Fibroblast of pulmonary artery (primary cell): ENCODE data around the gene CEP250.

Experiments
- DNase-seq: peaks from one replicate; pipeline ENCODE4 v3.0.0-alpha.2; 2010; ENCODE audit warnings: low read depth
- H3K4me3 ChIP-seq: replicated peaks from 2 replicates; pipeline ENCODE4 v1.5.1; 2011; ENCODE audit warnings: low read depth, mild to moderate bottlenecking, control low read depth, low read length, moderate library complexity
- CTCF ChIP-seq: IDR thresholded peaks from 2 replicates; pipeline ENCODE4 v1.5.1; 2011; ENCODE audit warnings: mild to moderate bottlenecking, control low read depth, low read length, inconsistent platforms; ENCODE audit errors: missing control alignments

The CEP250 gene

GRCh38 chr20:35568645-35569044 lies 113.2 kb downstream of the CEP250 start:
- H3K4me3 ChIP-seq: no peak overlapping the region
- DNase-seq: no peak
- TF ChIP-seq CTCF: peak; percentile 27
